ENCODE results near the gene NFAT5.
"Not testable (repeated sequence)": the region's sequence is repeated elsewhere in the genome, so short reads cannot be mapped to it uniquely, and the experiment has no call there.

GRCh38 chr16:69731280-69731679 is 165.5 kb downstream of the NFAT5 start:
- TF ChIP-seq EP300, POLR2AphosphoS5, POLR2A (IDR thresholded peaks at IDR 0.05): not testable (repeated sequence)
- TF ChIP-seq, protein P1, sequence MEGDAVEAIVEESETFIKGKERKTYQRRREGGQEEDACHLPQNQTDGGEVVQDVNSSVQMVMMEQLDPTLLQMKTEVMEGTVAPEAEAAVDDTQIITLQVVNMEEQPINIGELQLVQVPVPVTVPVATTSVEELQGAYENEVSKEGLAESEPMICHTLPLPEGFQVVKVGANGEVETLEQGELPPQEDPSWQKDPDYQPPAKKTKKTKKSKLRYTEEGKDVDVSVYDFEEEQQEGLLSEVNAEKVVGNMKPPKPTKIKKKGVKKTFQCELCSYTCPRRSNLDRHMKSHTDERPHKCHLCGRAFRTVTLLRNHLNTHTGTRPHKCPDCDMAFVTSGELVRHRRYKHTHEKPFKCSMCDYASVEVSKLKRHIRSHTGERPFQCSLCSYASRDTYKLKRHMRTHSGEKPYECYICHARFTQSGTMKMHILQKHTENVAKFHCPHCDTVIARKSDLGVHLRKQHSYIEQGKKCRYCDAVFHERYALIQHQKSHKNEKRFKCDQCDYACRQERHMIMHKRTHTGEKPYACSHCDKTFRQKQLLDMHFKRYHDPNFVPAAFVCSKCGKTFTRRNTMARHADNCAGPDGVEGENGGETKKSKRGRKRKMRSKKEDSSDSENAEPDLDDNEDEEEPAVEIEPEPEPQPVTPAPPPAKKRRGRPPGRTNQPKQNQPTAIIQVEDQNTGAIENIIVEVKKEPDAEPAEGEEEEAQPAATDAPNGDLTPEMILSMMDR (IDR thresholded peaks at IDR 0.05), result not testable (repeated sequence)
